A549 treated with CpdA at 1 μM for 4 hours (cell line): Measurements from ENCODE around the gene CACNA1E. TPM values are rescaled to one million over a fixed set of nuclear protein-coding genes. Genes with fewer than 3 reads are reported as not detected.

Experiments used
- total RNA-seq: library from RNA; stranded (reverse); fragments of 200-300 nt; extraction: Qiagen RNA extraction; gene quantifications from 5 replicates; pipeline ENCODE4 v1.2.3, GENCODE V29; 2022; ENCODE audit warnings: low read depth

The CACNA1E gene
- total RNA-seq, result 0.01 TPM in 1 of 5 replicates, not detected in the others

DNA sequence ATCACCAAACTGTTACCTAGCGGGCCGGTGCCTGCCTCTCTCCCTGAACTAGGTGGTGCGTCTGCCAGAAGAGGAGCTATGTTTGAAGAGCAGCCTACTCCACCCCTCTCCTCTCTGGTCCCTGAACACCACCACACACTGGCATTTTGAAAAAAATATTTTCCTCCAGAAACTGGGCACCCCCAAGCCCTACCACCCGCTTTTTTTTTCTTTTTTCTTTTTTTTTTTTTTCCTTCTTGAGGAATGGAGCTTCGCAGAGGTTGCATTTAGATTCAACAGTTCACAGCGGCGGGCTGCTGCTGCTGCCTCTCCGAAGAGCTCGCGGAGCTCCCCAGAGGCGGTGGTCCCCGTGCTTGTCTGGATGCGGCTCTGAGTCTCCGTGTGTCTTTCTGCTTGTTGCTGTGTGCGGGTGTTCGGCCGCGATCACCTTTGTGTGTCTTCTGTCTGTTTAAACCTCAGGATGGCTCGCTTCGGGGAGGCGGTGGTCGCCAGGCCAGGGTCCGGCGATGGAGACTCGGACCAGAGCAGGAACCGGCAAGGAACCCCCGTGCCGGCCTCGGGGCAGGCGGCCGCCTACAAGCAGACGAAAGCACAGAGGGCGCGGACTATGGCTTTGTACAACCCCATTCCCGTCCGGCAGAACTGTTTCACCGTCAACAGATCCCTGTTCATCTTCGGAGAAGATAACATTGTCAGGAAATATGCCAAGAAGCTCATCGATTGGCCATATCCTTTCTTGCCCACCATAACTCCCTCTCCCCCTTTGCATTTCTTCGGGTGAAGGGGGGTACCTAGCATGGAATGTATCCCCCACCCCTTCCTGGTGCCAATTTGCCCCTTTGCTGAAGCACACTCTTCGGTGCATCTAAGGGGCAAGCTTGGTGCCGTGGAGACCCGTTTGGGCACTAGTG, at the start of gene CACNA1E:
CACNA1E (plus strand) TSS at position 233 of the 911 bp plus-strand sequence; CDS start at position 461, 228 bp downstream.

